Left lung (tissue), 10 donors: Measurements from ENCODE around the gene CACNG4. TPM values are rescaled to one million over a fixed set of nuclear protein-coding genes. Genes with fewer than 3 reads are reported as not detected.

ENCODE experiments used
- ATAC-seq: fragments of 200-7000 bp; cut with Tn5 transposase; one replicate; pipeline ENCODE4 v1.9.1; 2020; ENCODE audit warnings: moderate library complexity
- DNase-seq, 4 donors: peaks; one replicate each; pipeline ENCODE4 v3.0.0-alpha.2; 2013 to 2020
- H3K27ac ChIP-seq, 2 donors: fragments of 200-600 bp; sonication (generic) in 1 of 2; one replicate each; pipeline versions ENCODE4 v1.5.0 to v1.8.0; 2020 to 2021
- H3K27me3 ChIP-seq, 2 donors: fragments of 200-600 bp; sonication (generic) in 1 of 2; one replicate each; pipeline versions ENCODE4 v1.5.0 to v1.8.0; 2020 to 2021
- H3K36me3 ChIP-seq, 2 donors: fragments of 200-600 bp; sonication (generic) in 1 of 2; one replicate each; pipeline versions ENCODE4 v1.5.0 to v1.8.0; 2020 to 2021
- H3K4me1 ChIP-seq, 2 donors: fragments of 200-600 bp; one replicate each; pipeline ENCODE4 v1.8.0; 2021
- H3K4me3 ChIP-seq, 2 donors: fragments of 200-600 bp; sonication (generic) in 1 of 2; one replicate each; pipeline versions ENCODE4 v1.5.0 to v1.8.0; 2020 to 2021; ENCODE audit warnings: mild to moderate bottlenecking in 1 of 2
- H3K9me3 ChIP-seq, 2 donors: fragments of 200-600 bp; sonication (generic) in 1 of 2; one replicate each; pipeline versions ENCODE4 v1.5.0 to v1.8.0; 2020 to 2021
- intact Hi-C, 2 donors: fragments of 100-400 bp; cut with DNase I; formaldehyde crosslinking; loops; one replicate each; pipeline versions ENCODE4 v1.11.2 to v1.14.2; 2022
- polyA plus RNA-seq, 6 donors: library from polyadenylated mRNA; unstranded; fragments of 120-200 nt; gene quantifications; one replicate each; pipeline ENCODE4 v1.2.1, GENCODE V29; 2013; ENCODE audit not compliant: insufficient read length in 6 of 6
- total RNA-seq, 2 donors: library from RNA; stranded (reverse); fragmentation: NEBNext Ultra II Directional; extraction: Animal tissue kit (Norgen Biotek cat#: 25700); gene quantifications; one replicate each; pipeline ENCODE4 v1.2.1, GENCODE V29; 2021
- TF ChIP-seq, protein P1 (sequence below), 2 donors: fragments of 200-600 bp; sonication (generic) in 1 of 2; IDR thresholded peaks; one replicate each; pipeline versions ENCODE4 v1.5.0 to v1.8.0; 2021; ENCODE audit warnings: antibody characterized with exemption in 2 of 2
- donor health status: DM: no; HTN: yes; CAD: no.
- donor health status: DM: no; HTN: no; CAD: no.

CACNG4 gene
- total and polyA plus RNA-seq, 8 donors: 1.5 to 6.0 (median 2.6) TPM

DNA sequence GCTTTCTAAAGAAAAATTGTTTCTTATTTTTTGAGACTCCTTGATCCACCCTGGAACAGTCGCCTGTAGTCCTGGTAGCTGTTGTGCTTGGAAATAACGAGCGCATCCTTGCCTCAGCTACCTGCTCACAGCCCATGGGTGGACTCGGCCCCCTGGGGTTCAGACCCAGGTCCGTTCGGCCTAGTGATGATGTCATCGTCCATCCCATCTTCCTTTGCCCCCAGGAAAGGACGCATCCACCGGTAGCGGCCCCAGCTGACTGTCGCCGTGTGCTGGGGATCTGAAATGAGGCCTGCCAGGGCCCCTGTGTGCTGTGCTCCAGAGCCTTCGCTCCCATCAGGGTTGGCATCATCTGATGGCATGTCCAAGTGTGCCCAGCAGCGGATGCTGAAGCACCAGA is 67.9 kb downstream of the CACNG4 start:
- no peak for DNase-seq
- no peak overlapping the region for H3K4me3 ChIP-seq
- TF ChIP-seq, protein P1, sequence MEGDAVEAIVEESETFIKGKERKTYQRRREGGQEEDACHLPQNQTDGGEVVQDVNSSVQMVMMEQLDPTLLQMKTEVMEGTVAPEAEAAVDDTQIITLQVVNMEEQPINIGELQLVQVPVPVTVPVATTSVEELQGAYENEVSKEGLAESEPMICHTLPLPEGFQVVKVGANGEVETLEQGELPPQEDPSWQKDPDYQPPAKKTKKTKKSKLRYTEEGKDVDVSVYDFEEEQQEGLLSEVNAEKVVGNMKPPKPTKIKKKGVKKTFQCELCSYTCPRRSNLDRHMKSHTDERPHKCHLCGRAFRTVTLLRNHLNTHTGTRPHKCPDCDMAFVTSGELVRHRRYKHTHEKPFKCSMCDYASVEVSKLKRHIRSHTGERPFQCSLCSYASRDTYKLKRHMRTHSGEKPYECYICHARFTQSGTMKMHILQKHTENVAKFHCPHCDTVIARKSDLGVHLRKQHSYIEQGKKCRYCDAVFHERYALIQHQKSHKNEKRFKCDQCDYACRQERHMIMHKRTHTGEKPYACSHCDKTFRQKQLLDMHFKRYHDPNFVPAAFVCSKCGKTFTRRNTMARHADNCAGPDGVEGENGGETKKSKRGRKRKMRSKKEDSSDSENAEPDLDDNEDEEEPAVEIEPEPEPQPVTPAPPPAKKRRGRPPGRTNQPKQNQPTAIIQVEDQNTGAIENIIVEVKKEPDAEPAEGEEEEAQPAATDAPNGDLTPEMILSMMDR (IDR thresholded peaks at IDR 0.05): no peak
- intact Hi-C loops: no loop called here
- no peaks in the 10 kb centered on the region for H3K36me3 ChIP-seq
- H3K27me3 ChIP-seq: no peaks in the 10 kb centered on the region
- no peaks in the 10 kb centered on the region for H3K9me3 ChIP-seq
- H3K4me1 ChIP-seq: no peaks in the 10 kb centered on the region
- ATAC-seq: no peak
- H3K27ac ChIP-seq: no peak overlapping the region

DNA sequence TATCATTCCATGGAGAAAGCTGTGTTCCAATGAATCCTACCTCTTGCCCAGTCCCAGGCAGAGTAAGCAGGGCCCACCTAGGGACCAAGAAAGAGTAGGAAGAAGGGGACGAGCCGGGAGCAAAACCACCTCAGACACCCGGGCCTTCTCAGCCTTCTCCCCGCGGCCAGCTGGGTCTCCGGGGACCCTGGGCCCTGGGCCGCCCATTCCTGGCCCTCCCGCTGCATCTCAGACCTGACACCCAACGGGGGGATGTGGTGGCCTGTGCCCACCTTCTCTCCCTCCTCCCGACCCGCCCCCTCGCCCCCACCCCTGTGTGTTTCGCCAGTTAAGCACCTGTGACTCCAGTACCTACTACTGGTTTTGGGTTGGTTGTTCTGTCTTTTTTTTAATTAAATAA is 68.5 kb downstream of the CACNG4 start:
- intact Hi-C loops: no loop called here
- ATAC-seq (no peak), DNase-seq (no peak)
- TF ChIP-seq, protein P1 (IDR thresholded peaks at IDR 0.05): no peak
- Histone ChIP-seq H3K4me3 (no peak overlapping the region), H3K9me3 (no peaks in the 10 kb centered on the region), H3K27ac (no peak overlapping the region), H3K4me1 (no peaks in the 10 kb centered on the region), H3K27me3 (no peaks in the 10 kb centered on the region), H3K36me3 (no peaks in the 10 kb centered on the region)

DNA sequence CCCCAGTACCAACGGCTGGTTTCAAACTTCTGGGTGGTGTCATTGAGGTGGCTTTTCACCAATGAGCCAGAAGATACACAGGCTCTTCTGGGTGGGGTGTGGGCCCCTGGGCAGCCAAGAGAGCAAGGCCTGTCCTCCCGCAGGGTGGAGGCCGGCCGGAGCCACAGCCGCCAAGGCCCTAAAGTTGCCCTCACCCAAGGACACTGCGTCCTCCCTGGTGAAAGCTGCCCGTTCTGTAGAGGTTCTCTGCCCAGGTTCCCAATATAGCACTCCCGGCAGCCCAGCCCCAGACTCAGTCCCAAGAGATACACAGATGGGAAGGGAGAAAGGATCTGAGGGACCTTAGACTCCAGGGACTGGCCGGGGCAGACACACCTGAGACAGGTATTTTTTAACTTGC is 69.1 kb downstream of the CACNG4 start:
- H3K36me3 ChIP-seq: no peaks in the 10 kb centered on the region
- ATAC-seq (no peak), DNase-seq (no peak)
- TF ChIP-seq, protein P1 (IDR thresholded peaks at IDR 0.05): no peak
- no peak overlapping the region for H3K4me3 ChIP-seq
- H3K27ac ChIP-seq: no peak overlapping the region
- intact Hi-C loops: no loop called here
- H3K4me1 ChIP-seq: no peaks in the 10 kb centered on the region
- no peaks in the 10 kb centered on the region for H3K27me3 ChIP-seq
- H3K9me3 ChIP-seq: no peaks in the 10 kb centered on the region

DNA sequence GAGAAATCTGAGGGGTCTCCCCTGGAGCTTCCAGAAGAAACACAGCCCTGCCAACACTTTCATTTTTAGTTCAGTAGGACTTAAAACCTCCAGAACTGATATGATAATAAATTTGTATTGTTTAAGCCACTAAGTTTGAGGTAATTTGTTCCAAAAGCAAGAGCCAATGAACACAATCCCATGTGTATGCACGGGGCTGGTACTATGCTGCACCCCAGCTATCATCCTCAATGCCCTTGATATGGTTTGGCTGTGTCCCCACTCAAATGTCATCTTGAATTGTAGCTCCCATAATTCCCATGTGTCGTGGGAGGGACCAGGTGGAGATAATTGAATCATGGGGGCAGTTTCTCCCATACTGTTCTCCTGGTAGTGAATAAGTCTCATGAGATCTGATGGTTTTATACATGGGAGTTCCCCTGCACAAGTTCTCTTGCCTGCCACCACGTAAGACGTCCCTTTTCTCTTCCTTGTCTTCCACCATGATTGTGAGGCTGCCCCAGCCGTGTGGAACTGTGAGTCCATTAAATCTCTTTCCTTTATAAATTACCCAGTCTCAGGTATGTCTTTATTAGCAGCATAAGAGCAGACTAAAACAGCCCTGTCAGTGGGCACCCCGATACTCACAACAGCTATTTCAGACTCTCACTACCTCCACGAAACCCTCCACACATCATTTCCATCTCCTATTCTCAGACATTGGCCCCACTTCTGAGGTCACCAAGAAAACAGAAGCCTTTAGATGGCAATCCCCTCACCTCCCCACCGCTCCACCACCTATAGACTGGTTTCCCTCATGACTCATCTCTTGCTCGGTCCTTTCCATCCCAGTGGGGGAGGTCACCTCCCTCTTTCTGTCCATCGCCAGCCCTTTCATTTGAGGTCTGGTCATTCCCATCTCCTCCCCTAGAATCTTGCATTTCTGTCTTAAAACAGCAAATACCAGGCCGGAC is 70.9 kb downstream of the CACNG4 start:
- TF ChIP-seq, protein P1 (IDR thresholded peaks at IDR 0.05): no peak
- intact Hi-C loops: no loop called here
- no peaks in the 10 kb centered on the region for H3K9me3 ChIP-seq
- DNase-seq (no peak), ATAC-seq (no peak)
- H3K4me1 ChIP-seq: no peaks in the 10 kb centered on the region
- no peak overlapping the region for H3K4me3 ChIP-seq
- no peaks in the 10 kb centered on the region for H3K27me3 ChIP-seq
- no peaks in the 10 kb centered on the region for H3K36me3 ChIP-seq
- no peak overlapping the region for H3K27ac ChIP-seq

DNA sequence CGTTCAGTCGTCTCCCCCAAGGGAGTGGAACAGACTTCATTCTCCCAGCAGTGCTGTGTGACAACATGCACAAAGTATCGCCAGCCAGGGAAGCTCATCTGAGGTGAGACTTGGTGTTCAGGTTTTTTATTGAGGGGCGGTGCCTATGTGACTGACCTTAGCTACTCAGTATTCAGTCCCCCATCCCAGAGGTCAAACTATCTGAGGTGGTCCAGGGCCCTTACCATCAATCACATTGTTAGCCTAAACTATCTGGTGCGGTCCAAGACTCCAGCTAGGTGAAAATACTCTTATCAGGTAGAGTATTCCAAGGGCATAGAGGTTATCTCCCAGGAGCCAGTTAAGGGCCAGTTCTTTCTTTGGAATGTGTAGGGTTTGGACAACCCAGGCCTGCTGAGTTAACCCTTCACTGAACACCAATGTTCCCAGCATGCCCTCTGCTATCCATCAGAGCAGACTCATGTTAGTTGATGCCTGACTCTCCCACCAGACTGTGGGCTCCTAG is 74.4 kb downstream of the CACNG4 start:
- Histone ChIP-seq H3K27ac (no peak overlapping the region), H3K9me3 (no peaks in the 10 kb centered on the region), H3K4me1 (no peaks in the 10 kb centered on the region), H3K36me3 (no peaks in the 10 kb centered on the region), H3K4me3 (no peak overlapping the region), H3K27me3 (no peaks in the 10 kb centered on the region)
- TF ChIP-seq, protein P1 (IDR thresholded peaks at IDR 0.05): no peak
- intact Hi-C loops: no loop called here
- ATAC-seq: no peak
- no peak for DNase-seq
